Sigmoid colon (tissue), 7 donors: ENCODE measurements around the gene CYP2W1. TPM values are rescaled to one million over a fixed set of nuclear protein-coding genes. Genes with fewer than 3 reads are reported as not detected.
"Not testable (repeated sequence)": the region's sequence is repeated elsewhere in the genome, so short reads cannot be mapped to it uniquely, and the experiment has no call there.

ENCODE experiments used
- DNase-seq: peaks from one replicate; pipeline ENCODE4 v3.0.0-alpha.2; 2019
- H3K27ac ChIP-seq, 4 donors: fragments of 200-600 bp; sonication (generic); one replicate each; pipeline ENCODE4 v1.5.1; 2016 to 2019; ENCODE audit warnings: mild to moderate bottlenecking in 1 of 4
- H3K27me3 ChIP-seq, 3 donors: fragments of 200-600 bp; sonication (generic); one replicate each; pipeline ENCODE4 v1.5.1; 2019; ENCODE audit warnings: mild to moderate bottlenecking in 1 of 3
- H3K36me3 ChIP-seq, 4 donors: fragments of 200-600 bp; sonication (generic); one replicate each; pipeline ENCODE4 v1.5.1; 2016 to 2019
- H3K4me1 ChIP-seq, 4 donors: fragments of 200-600 bp; sonication (generic); one replicate each; pipeline ENCODE4 v1.5.1; 2017 to 2019
- H3K4me3 ChIP-seq, 4 donors: fragments of 200-600 bp; sonication (generic); one replicate each; pipeline ENCODE4 v1.5.1; 2017 to 2019; ENCODE audit warnings: mild to moderate bottlenecking in 2 of 4, moderate library complexity in 1 of 4
- H3K9me3 ChIP-seq, 4 donors: fragments of 200-600 bp in 3 of 4; sonication (generic) in 3 of 4; one replicate each; pipeline versions ENCODE4 v1.5.1 to v1.6.1; 2013 to 2019
- CTCF ChIP-seq, 4 experiments: fragments of 450-650 bp in 3 of 4; fragments of 200-600 bp in 1 of 4; IDR thresholded peaks; one replicate each; pipeline ENCODE4 v1.5.1; 2016 to 2019; ENCODE audit warnings: antibody characterized with exemption in 4 of 4, mild to moderate bottlenecking in 3 of 4, moderate library complexity in 2 of 4
- EP300 ChIP-seq, 4 donors: sonication (generic); formaldehyde crosslinking; IDR thresholded peaks; one replicate each; pipeline ENCODE4 v1.6.1; 2017; ENCODE audit warnings: antibody characterized with exemption in 4 of 4
- POLR2A ChIP-seq, 2 donors: fragments of 450-650 bp; IDR thresholded peaks; one replicate each; pipeline ENCODE4 v1.6.1; 2016; ENCODE audit warnings: antibody characterized with exemption in 2 of 2, mild to moderate bottlenecking in 2 of 2, moderate library complexity in 2 of 2
- POLR2AphosphoS5 ChIP-seq, 4 donors: sonication (generic); formaldehyde crosslinking; IDR thresholded peaks; one replicate each; pipeline ENCODE4 v1.6.1; 2017; ENCODE audit warnings: antibody characterized with exemption in 4 of 4
- WGBS, 2 donors: extraction: QIAGEN DNeasy Blood & Tissue Kit; methylation state at CpG; one replicate each; pipeline ENCODE4 v1.1.7; 2013; 5-methylcytosine and 5-hydroxymethylcytosine counted together
- intact Hi-C: fragments of 100-400 bp; cut with DNase I; formaldehyde crosslinking; loops from one replicate; pipeline ENCODE4 v1.15.1; 2023
- polyA plus RNA-seq, 3 donors: library from polyadenylated mRNA; stranded (reverse); fragments of 200-250 nt; gene quantifications; one replicate each; pipeline ENCODE4 v1.2.3, GENCODE V29; 2013
- total RNA-seq, 4 donors: library from RNA; depleted of rRNA; stranded (reverse); fragments of >200 nt; gene quantifications; one replicate each; pipeline ENCODE4 v1.1.0, GENCODE V29; 2016
- donor health status: healthy with polysubstance abuse.
- donor health status: Bipolar disorder and iron deficiency.
- donor health status: healthy.

Gene CYP2W1
- total and polyA plus RNA-seq, 7 donors, result 0.83 to 3.8 TPM; not detected in 5

GRCh38 chr7:957418-958220, 25.4 kb upstream of the CYP2W1 start:
- no peak for TF ChIP-seq POLR2A (IDR thresholded peaks at IDR 0.05)
- TF ChIP-seq CTCF (IDR thresholded peaks at IDR 0.05), result no peak
- TF ChIP-seq POLR2AphosphoS5 (IDR thresholded peaks at IDR 0.05), result no peak
- no peak for TF ChIP-seq EP300 (IDR thresholded peaks at IDR 0.05)
- DNase-seq, result peak; percentile 80
- WGBS, 2 donors, result 84 to 88% methylated on average over 32 of the region's 32 CpGs
- no peak overlapping the region for H3K27ac ChIP-seq
- no peak overlapping the region for H3K4me3 ChIP-seq
- intact Hi-C loops, result loop anchor here (10.0 kb wide), 2 partner anchors 143 to 173 kb away; no protein-coding TSS in a partner anchor
- H3K4me1 ChIP-seq, result peaks cover 0 to 58% (median 39%) of the 10 kb centered on the region in 4 donors
- H3K9me3 ChIP-seq, result no peaks in the 10 kb centered on the region
- H3K36me3 ChIP-seq, result no peaks in the 10 kb centered on the region
- no peaks in the 10 kb centered on the region for H3K27me3 ChIP-seq

- Histone ChIP-seq H3K36me3 (no peaks in the 10 kb centered on the region), H3K4me3 (no peak overlapping the region), H3K9me3 (no peaks in the 10 kb centered on the region), H3K27ac (no peak overlapping the region), H3K4me1 (peaks cover 0 to 58% (median 39%) of the 10 kb centered on the region in 4 donors), H3K27me3 (no peaks in the 10 kb centered on the region)
- intact Hi-C loops, result loop anchor here (10.0 kb wide), 2 partner anchors 144 to 174 kb away; no protein-coding TSS in a partner anchor
- DNase-seq, result peak; percentile 69
- 67 to 84% methylated on average over 36 of the region's 36 CpGs for WGBS, 2 donors
- no peak for TF ChIP-seq EP300 (IDR thresholded peaks at IDR 0.05)
- TF ChIP-seq POLR2A (IDR thresholded peaks at IDR 0.05), result no peak
- no peak for TF ChIP-seq POLR2AphosphoS5 (IDR thresholded peaks at IDR 0.05)
- no peak for TF ChIP-seq CTCF (IDR thresholded peaks at IDR 0.05)
These were observed 24.5 kb upstream of the CYP2W1 start for GRCh38 chr7:958221-959200.

- intact Hi-C loops, result loop anchor here (10.0 kb wide), 2 partner anchors 144 to 174 kb away; no protein-coding TSS in a partner anchor
- TF ChIP-seq EP300 (IDR thresholded peaks at IDR 0.05) (no peak), POLR2AphosphoS5 (IDR thresholded peaks at IDR 0.05) (no peak), CTCF (IDR thresholded peaks at IDR 0.05) (no peak)
- WGBS, 2 donors, result 33 to 71% methylated on average over 20 of the region's 20 CpGs
These were observed 23.7 kb upstream of the CYP2W1 start for GRCh38 chr7:959271-959670.

GRCh38 chr7:959740-960139, 23.2 kb upstream of the CYP2W1 start:
- not testable (repeated sequence) for H3K36me3 ChIP-seq, H3K4me3 ChIP-seq, H3K9me3 ChIP-seq, H3K27me3 ChIP-seq
- peaks cover 0 to 64% (median 45%) of the 10 kb centered on the region in 4 donors for H3K4me1 ChIP-seq
- peak overlapping the region in 2 of 4 donors; percentile 75 to 81 for H3K27ac ChIP-seq
- DNase-seq, result peak; percentile 34
- intact Hi-C loops, result loop anchor here (10.0 kb wide), 2 partner anchors 145 to 175 kb away; no protein-coding TSS in a partner anchor
- WGBS, 2 donors, result 79 to 94% methylated on average over 10 of the region's 10 CpGs

More at GRCh38 chr7:959271-959670, 23.7 kb upstream of the CYP2W1 start:
- no peak overlapping the region for H3K4me3 ChIP-seq
- H3K27me3 ChIP-seq, result no peaks in the 10 kb centered on the region
- DNase-seq, result peak; percentile 59
- no peaks in the 10 kb centered on the region for H3K36me3 ChIP-seq
- no peak overlapping the region for H3K27ac ChIP-seq
- H3K9me3 ChIP-seq, result no peaks in the 10 kb centered on the region
- peaks cover 0 to 61% (median 42%) of the 10 kb centered on the region in 4 donors for H3K4me1 ChIP-seq
